ACHN (cell line): ENCODE measurements around the gene ISG20L2.

Source experiments
- DNase-seq: peaks from one replicate; pipeline ENCODE4 v3.0.0-alpha.2; 2015
- in situ Hi-C: cut with HindIII; loops from 2 replicates; pipeline ENCODE4 v1.10.0; 2017; ENCODE audit warnings: low sequenced_read_pairs, low pct_ligation_motif_present, low pct_unique_long_range_greater_than_20kb

ISG20L2 gene

DNA sequence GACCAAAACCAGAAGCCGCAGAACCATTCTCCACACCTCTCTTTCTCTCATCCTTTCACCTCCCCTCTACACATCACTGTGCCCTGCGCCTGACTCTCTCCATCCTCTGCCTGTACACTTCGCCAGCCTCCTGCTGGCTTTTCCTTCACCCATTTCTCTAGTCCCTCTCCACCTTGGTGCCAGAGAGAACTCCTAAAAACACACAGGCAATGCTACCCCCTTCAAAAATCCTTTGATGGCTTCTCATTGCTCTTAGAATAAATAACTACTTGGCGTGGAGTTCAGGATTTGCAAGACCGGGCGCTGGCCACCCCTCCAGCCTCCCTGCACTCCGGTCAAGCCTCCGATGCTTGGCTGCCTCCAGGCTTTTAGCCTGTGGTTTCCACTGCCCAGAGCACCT, 31.8 kb downstream of the ISG20L2 start:
- DNase-seq = no peak
- in situ Hi-C loops = no loop called here

DNA sequence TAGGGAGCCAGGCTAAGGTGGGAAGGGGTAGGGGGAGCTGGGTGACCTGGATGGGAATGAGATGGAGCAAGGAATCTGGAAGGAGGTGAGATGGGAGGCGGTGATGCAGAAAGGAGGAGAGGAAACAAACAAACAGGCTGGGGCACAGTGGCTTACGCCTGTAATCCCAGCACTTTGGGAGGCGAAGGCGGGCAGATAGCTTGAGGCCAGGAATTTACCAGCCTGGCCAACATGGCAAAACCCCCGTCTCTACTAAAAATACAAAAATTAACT, 33.9 kb downstream of the ISG20L2 start:
- DNase-seq = no peak
- in situ Hi-C loops = no loop called here

DNA sequence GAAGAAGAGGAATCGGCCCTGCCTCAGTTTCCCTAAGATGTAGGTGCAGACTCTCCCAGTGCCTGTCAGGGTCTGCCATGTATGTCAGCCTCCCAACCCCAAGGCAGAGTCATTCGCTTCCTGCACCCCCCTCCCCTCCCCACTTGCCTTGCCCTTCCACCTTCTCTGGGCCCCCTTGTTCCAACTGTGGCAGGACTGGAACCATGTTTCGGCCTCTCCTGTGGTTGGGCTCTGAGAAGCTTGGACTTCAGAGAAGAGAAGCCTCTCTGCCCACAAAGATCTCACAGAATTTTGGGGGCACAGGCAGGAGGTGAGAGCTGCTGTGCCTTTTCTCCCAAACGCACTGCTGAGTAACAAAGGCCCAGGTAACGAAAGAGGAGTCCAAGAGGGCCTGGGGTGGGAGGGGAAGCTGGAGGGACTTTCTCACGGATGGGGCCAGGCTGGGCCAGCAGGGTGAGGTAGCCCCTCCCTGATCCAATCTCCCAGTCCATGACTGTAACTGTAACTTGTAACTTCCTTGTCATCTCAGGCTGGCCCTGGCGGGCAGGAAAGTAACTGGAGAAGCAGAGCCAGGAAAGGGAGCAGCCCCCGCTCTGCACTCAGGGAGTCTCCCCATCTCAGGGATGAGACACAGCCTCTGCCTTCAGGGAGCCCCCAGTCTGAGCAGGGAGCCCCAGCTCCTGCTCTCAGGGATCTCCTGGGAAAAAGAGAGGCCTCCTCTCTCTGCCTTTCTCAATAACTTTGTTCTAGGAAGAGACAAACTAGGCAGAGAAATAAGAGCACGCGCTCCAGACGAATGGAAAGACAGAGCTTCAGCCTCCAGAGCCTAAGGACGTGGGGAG, 34.5 kb downstream of the ISG20L2 start:
- no peak for DNase-seq
- in situ Hi-C loops = no loop called here

DNA sequence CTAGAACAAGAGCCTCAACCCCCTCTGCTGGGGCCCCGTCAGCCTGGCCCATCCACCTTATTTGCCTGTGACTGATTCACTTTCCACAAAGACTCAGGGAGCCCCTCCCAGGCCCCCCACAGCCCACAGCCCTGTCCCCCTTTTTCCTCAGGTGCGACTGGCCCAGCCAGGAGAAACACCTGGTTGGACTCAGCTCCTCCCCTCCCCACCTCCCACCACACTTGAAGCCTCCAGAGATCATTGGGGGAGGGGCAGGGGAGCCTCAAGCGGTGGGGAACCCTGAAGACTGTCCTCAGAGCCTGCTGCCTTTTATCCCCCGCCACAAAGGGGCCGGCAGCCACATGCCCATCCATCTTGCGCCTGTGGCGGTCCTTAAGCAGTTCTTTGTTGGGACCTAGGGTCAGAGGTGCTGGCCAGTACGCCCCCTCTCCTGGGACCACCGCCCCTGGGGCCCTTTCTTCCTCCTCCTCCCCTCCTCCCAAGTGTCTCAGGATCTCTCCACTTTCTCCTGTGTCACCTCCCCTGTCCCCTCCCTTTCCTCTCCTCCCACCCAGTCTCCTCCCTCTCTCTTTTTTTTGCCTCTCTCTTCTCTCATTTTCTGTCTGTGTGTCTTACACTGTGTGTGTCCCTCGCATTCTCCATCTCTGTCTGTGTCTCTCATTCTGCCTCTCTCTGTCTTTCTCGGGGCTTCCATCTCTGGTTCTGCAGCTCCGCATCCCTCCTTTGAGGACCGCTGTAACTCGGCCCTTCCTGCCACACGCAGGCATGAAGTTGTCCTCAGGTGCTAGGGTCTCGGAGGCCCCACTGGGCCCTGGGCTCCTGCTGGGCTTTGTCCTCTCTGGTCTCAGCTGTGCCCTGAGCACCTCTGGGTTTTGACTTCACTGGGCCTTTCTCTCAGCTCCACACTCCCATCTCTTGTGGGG, 35.4 kb downstream of the ISG20L2 start:
- DNase-seq = no peak
- in situ Hi-C loops = no loop called here

DNA sequence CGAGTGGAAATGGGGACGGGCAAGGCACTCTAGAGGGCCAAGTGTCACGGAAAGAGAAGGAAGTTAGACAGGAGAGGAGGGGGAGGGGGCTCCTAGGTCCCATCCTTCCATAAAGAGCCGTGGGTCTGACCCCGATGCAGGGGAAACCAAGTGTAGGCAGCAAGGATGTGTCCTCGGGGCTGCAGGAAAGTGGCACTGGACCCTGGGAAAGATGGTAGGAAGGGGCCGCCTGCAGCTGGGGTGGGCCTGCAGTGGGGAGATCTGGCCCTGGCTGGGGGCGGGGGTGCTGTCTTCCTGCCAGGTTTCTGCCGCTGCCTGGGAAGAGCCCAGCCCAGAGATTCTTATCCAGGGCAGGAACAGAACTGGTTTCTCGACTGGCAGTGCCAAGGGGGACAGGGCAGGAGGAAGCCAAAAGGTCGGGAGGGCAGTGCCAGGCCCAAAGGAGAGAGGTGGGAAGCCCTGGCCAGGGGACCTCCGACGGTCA, 36.1 kb downstream of the ISG20L2 start:
- in situ Hi-C loops = no loop called here

DNA sequence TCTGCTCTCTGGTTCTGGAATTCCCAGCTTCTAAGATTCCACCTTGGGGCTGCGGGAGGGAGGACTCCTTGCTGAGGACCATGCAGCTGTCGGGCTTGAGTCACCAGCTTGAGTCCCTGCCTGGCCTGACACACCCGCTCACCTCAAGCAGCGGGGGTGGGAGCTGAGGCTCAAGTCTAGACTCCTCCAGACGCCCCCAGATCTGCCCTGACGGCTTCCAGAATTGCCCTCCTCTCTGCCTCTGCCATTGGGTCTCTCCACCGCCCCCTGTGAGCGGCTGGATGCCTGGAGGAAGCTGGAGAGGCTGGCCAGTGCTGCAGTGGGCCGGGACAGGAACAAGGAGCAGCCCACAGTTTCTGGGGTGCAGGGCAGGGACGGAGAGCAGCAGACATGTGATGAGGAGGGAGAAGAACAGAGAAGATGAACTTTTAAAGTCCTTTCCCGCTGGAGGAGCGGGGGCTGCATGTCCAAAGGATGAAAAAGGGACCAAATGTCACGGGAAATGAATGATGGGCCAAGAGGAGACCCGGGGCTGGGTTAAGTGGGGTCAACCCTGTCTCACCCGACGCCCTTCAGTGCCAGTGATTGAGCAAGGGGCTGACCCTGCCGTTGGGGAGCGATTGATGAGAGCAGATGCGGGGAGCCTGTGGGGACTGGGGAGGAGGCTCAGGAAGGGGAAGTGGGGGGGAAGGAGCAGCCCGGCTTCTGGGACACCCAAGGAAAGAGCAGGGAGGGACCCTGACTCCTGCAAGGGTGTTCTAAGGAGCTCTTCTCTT, 36.7 kb downstream of the ISG20L2 start:
- DNase-seq = peak; percentile 37
- in situ Hi-C loops = no loop called here

More for the DNA sequence above, 36.1 kb downstream of the ISG20L2 start:
- no peak for DNase-seq

DNA sequence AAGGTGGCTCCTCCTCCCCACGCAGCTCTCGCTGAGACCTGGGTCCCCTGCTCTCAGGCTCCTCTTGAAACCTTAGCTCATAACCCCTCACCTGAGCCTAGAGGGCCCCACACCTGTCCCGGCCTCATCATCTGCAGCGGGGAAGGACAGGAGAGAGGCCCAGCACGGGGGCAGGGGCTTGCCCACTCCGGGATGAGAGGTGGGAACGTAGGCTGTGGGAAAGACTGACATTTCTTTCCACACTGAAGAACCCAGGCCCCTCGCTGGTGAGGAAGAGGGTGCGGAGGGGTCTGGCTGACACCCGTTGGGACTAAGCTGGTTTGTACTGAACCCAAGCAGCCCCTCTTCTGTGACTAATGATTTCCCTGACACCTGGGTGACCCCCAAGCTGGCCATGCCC, 37.4 kb downstream of the ISG20L2 start:
- in situ Hi-C loops = no loop called here
- no peak for DNase-seq

DNA sequence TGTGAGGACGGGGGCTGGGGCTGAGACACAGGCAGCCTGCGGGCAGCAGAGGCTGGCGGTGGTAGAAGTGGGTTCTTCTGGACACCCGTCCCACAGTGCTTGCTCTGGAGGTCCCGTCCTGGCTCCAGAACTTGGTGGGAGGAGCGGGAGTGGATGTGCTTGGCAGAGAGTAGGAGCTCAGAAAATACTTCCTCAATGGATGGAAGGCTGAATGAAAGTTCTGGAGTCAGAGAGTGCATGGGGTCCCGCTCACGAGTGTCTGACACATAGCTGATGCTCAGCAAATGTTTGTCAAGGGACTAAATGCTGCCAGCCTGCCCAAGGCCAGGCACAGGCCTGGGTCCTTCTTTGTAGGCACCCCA, 37.9 kb downstream of the ISG20L2 start:
- in situ Hi-C loops = no loop called here

DNA sequence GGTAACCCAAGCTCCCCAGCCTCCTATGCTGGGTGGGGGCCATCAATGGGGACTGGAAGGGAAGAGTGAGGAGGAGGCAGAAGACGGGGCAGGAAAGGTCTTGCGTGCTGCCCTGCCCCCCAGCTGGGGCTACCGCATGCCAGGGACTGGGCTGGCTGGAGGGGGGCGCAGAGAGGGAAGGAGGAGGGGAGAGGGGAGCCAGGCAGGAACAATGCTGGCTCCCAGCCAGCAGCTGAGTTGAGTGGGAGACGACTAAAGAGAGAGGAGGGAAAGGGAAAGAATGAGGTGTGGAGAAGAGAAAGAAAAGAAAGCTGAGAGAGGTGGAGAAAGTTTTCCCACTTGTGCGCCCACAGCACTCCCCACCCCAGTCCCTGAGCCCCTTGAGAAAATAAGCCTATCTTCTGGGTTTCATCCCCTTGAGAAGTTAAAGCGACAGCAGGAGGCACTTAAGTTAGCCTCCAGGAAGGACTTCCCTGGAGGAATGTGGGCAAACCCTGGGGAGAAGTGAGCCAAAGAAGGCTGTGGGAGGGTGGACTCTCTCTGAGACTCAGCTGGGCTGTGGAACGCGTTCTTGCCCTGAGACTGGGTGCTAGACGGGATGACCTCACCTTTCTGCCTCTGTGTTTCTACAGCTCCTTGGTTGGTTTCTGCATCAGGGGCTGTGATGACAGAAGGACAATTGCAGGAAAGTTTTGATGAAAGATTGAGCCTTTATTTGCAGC, 38.5 kb downstream of the ISG20L2 start:
- DNase-seq = no peak
- in situ Hi-C loops = no loop called here

More for the DNA sequence above, 37.9 kb downstream of the ISG20L2 start:
- DNase-seq = no peak

DNA sequence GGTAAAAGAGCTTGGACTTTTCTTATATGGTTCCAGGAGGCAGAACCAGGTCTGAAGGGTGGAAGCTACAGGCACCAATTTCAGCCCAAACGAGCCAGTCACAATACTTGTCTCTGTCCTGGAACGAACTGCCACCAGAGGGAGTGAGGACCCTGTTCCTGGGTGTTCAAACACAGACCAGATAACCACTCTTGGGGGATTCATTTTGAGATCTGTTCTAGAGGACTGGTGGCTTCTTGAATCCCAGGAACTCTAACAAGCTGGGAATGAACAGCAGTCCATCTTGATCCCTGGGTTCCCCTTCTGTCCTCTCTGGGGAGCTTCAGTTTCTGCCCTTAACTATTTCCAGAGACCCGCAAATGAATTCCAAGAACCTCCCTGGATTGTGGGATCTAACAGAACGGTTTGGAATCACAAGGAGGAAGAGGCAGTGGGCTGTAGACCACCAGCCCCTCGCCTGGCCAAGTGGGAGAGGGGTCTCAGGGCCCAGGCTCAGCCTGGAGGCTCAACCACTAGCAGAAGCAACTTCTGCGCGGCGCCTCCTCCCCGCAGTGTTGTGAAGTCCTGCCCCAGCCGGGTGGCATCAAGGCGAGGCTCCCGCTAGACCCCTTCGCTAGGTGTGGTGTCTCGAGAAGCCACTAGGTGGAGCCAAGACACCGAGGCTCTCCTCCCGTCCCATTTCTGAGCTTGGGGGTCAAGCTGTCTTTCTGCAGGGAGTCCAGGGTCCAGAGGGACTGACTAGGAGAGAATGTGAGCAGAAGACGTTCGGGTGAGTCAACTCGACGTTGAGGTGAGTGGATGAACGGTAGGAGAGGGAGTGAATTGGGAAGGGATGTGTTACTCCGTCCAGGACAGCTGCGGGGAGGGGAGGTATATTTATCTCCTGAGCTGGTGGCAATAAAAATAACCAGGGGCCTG, 39.3 kb downstream of the ISG20L2 start:
- DNase-seq = peak; percentile 91
- in situ Hi-C loops = no loop called here

DNA sequence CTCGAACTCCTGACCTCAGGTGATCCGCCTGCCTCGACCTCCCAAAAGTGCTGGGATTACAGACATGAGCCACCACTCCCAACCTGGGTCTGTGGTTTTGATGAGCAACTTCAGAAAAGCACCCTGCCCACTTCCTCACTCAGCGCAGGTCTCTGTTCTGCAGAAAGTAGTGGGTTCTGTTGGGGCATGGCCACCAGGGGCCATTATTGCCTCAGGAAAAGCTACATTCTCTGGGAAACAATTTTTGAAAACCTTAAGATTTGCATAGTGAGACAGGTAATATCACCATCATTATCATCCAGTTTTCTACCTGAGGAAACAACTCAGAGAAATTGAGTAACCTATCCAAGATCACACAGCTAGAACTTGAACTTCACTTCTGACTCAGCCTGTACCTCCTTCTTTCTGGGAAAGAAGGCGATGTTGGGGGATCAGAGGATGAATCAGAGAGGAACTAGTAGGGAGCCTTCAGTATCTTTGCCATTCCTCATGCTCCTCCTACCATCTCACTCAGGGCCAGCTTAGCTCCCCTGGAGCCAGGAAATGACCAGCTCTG, 44.3 kb downstream of the ISG20L2 start:
- in situ Hi-C loops = no loop called here
- DNase-seq = peak; percentile 30

DNA sequence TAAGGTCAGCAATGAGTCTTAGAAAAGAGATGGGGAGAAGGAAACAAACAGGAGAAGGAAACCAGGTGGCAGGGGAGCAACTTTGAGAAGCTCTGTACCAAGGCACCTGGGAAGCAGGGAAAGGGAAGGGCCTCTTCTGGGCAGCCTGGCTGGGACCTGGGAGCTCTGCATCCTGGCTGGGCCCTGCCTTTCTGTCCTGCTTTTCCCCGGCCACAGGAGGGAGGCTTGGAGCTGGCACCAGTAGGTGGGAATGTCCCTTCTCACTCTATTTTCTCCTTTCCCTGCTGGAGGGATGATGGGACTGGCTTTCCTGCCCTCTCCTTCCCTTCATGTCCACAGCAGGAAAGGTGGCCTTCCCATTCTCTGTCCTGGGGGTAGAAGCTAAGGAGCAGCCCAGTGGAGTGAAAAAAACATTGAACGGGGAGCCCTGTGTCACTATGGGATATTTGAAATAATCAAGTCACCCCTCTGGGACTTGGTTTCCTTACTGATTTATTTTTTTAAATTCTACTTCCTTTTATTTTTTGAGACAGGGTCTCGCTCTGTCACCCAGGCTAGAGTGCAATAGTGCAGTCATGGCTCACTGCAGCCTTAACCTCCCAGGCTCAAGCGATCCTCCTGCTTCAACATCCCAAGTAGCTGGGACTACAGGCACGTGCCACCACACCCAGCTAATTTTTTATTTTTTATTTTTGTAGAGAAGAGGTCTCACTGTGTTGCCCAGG, 46.2 kb downstream of the ISG20L2 start:
- no peak for DNase-seq
- in situ Hi-C loops = no loop called here

DNA sequence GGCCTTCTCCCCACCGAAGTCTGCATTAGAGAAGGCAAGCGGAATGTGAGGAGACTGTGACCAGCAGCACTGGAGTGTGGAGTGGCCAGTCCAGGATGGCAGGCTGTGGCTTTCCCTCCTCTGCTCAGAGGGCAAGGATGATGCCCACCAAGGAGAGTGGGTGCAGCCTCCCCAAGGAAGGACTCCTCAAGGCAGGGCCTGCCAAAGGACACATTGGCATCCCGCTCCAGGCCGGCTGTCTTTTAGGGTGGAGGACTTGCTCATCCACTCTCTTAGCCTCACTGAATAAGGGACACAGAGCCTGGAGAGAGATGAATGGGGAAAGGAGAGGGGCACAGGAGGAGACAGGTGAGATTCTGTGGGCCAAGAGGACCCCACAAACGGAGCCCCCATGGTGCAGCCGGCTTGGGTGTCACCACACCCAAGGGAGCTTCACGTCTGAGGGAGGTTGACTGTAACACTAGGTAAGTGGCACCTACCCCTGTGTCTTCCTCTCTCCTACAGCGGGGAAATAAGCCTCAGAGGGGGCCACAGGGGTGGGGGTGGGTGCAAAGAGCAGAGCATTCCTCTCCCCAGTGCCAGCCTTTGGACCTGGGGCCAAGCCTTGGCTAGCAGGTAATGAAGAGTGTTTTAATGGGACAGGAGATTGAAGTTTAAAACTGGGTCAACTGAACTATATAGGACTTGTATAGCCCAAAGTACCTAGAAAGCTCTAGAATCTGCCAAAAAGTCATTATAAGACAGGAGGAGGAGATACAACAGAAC, 47.2 kb downstream of the ISG20L2 start:
- no peak for DNase-seq
- in situ Hi-C loops = no loop called here

DNA sequence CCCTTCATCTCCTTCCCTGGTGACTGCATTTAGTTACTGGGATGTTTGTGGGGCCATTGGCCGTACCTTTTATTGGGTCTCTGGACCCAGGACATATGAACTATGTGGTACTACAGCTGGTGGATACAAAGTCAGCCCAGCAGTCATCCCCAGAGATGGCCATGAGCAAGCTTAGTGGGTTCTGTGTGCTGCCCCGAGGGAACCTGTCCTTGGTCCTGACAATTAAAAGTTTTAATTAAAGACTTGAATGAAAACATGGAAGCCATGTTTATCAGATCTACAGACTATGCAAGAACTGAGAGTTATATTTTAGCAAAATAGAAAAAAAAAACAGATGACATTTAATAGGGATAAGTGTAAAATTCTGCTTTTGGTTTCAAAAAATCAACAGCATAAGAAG, 48.5 kb downstream of the ISG20L2 start:
- in situ Hi-C loops = no loop called here
- no peak for DNase-seq

DNA sequence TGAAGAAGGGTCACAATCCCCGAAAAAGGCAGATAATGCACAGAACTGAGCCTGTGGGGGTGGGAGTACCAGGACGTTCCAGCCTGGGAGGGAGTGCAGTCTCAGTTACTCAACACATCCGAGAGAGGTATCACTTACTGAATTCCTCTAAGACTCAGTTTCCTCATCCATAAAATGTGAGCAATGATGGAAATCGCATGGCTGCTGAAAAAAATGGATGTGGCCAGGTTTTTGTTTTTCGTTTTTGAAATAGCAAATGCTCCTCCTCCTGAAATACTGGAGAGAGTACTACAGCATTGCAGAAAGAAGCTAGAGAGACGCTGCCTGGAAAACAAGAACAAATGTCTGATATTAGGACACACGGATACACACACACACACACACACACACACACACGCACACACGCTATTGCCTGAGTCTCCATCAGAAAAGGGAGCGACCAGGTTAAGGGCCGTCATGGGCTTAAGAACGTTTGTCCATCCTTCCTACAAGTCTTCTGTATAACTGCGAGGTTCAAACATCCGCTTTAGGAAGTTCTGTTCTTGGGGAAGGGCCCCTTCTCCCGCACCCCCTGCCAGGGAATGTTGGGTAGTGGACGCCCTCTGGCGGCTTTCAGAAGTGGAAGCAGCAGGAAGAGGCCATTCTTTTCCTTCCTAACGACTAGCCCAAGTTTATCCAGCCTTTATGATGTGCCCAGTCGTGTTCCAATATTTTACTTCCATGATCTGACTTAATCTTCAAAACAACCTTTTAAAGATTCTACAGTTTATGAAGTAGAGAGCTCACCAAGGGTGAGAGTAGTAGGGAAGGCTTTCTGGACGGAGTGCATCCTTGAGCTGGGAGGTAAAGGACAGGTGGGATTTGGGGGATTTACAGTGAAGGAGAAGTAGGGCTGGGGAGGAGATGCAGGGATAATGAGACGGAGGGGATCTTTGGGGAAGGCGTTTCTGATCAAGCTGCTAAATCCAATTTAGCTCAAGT, 50.7 kb downstream of the ISG20L2 start:
- in situ Hi-C loops = no loop called here
- peak; percentile 65 for DNase-seq
